Stimulated activated memory B cell treated with anti-CD40 and anti-IgM and Interleukin-4, amounts not matched to agents 10 μg/mL and 1 μg/mL and 100 μg/mL, for 72 hours (primary cell): ENCODE data around the gene DLEU7.

Experiments
- ATAC-seq: fragments of 150-1000 bp; cut with Tn5 transposase; 2 replicates; pipeline ENCODE4 v1.10.0; 2021
- H3K27ac Mint-ChIP-seq: one replicate; pipeline ENCODE4 v1.8.0; 2022; ENCODE audit warnings: mild to moderate bottlenecking, mixed read lengths
- H3K27me3 Mint-ChIP-seq: one replicate; pipeline ENCODE4 v1.8.0; 2022; ENCODE audit warnings: mixed read lengths
- H3K36me3 Mint-ChIP-seq: one replicate; pipeline ENCODE4 v1.8.0; 2022; ENCODE audit warnings: mixed read lengths
- H3K4me1 Mint-ChIP-seq: one replicate; pipeline ENCODE4 v1.8.0; 2022; ENCODE audit warnings: mixed read lengths
- H3K4me3 Mint-ChIP-seq: one replicate; pipeline ENCODE4 v1.8.0; 2022; ENCODE audit warnings: mild to moderate bottlenecking, moderate library complexity, mixed read lengths
- H3K9me3 Mint-ChIP-seq: one replicate; pipeline ENCODE4 v1.8.0; 2022; ENCODE audit warnings: mixed read lengths

The DLEU7 gene

DNA sequence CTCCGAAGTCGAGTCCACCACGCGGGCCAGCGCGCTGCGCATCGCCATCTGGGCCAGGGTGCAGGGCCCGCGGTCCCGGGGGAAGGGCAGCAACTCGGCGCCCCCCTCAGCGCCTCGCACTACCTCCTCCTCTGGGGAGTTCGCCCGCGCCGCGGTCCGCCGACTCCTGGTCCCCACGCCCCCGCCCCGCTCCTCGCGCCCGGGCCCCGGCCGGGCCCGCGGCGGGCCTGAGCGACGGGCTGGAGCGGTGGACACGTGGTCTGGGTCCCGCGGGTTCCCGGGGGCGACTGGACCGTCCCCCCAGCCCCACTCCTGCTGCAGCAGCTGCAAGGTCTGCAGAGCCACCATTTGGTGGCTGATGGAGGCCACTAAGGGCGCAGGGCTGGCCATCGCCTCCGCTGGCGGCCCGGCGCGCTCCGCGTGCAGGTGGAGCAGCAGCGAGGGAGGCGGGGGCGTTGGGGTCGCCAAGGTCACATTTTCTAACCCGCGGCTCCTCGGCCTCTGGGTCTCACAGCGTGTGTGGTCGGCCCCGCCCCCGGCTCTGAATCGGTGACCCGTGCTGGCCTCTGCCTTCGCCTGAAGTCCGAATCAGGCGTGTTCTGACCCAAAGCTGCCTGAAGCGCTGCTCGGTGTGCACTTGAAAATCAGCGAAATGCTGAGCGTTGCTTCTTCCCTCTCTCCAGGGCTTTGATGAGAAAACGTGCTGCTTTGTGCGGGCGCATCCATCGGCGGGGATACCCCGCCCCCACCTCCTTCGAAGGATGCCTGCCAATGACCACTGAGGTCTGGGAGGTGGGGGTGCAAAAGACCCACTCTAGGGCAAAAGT, at the start of gene DLEU7:
Gene DLEU7, minus strand, starts transcription at position 436 of the 827 bp plus-strand sequence. Its CDS starts 46 bp downstream, at position 390.
- no peaks in the 10 kb centered on the region for H3K36me3 Mint-ChIP-seq
- H3K27ac Mint-ChIP-seq = peak within 1 kb of the TSS; percentile 45
- peaks cover 46% of the 10 kb centered on the region for H3K4me1 Mint-ChIP-seq
- peak; percentile 28 for ATAC-seq
- H3K27me3 Mint-ChIP-seq = peaks cover 17% of the 10 kb centered on the region
- peak within 1 kb of the TSS; percentile 62 for H3K4me3 Mint-ChIP-seq
- no peaks in the 10 kb centered on the region for H3K9me3 Mint-ChIP-seq

DNA sequence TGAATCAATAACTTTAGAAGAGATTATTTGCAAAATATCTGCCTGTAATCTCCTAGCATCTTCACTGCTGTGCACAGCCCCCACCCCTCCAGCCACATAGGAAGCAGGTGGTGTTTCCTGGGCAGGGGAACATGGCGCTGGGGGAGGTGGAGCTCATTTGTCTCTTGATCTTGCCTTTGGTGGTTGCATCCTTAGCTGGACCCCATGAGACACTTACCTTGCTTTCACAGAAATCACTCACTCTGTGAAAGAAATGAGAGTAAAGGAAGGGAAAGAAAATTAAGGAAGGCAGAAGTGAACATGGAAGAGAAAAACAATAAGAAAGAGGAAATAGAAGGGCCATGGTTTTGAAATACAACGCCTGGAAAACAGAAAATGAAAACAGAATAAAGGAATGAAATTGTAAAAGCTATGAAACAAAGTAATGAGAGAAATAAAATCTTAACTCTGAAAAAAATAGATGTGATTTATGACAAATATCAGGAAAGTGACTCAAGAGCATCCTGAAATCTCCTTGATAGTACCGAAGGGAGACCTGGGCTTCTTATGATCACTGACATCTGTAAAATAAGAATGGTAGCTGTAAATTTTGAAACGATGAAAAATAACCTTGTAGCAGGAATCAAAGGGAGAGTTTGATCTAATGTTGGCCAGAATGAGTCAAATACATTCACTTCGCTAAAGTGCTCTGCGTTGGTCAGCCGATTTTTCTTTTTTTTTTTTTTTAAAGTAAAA, 48.9 kb upstream of the DLEU7 start:
- peaks cover 62% of the 10 kb centered on the region for H3K4me1 Mint-ChIP-seq

GRCh38 chr13:50891206-50891605, 47.7 kb upstream of the DLEU7 start:
- no peaks in the 10 kb centered on the region for H3K36me3 Mint-ChIP-seq

More for the DNA sequence above, 48.9 kb upstream of the DLEU7 start:
- H3K27ac Mint-ChIP-seq = peak overlapping the region; percentile 88
- ATAC-seq = peak; percentile 73
- no peaks in the 10 kb centered on the region for H3K27me3 Mint-ChIP-seq
- H3K36me3 Mint-ChIP-seq = no peaks in the 10 kb centered on the region
- H3K4me3 Mint-ChIP-seq = peak overlapping the region; percentile 73
- peaks cover 3% of the 10 kb centered on the region for H3K9me3 Mint-ChIP-seq

DNA sequence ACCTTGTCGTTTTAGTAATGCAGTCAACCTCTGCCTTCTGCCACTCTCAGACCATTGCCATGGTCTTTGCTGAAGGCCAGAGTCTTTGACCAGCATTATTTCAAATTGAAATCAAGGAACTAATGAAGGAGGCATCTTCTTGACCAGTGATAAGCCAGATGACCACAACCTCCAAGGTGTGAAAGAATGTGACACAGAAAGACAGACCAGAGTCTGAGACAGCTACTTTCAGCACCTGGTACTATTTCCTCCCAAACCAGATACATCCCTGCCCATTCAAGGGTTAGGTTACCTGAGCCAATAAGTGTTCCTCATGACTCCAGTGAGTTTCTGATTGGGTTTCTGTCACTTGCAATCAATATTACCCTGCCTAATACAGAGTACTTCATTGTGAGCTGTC, 45.8 kb upstream of the DLEU7 start:
- no peak for ATAC-seq
- Mint-ChIP-seq H3K4me3 (no peak overlapping the region), H3K36me3 (no peaks in the 10 kb centered on the region), H3K9me3 (no peaks in the 10 kb centered on the region), H3K27me3 (no peaks in the 10 kb centered on the region), H3K4me1 (peaks cover 61% of the 10 kb centered on the region), H3K27ac (no peak overlapping the region)

More at GRCh38 chr13:50891206-50891605, 47.7 kb upstream of the DLEU7 start:
- ATAC-seq = no peak
- peaks cover 3% of the 10 kb centered on the region for H3K9me3 Mint-ChIP-seq
- peaks cover 65% of the 10 kb centered on the region for H3K4me1 Mint-ChIP-seq
- peak overlapping the region; percentile 88 for H3K27ac Mint-ChIP-seq
- no peaks in the 10 kb centered on the region for H3K27me3 Mint-ChIP-seq
- peak overlapping the region; percentile 47 for H3K4me3 Mint-ChIP-seq

- no peaks in the 10 kb centered on the region for H3K36me3 Mint-ChIP-seq
- H3K4me3 Mint-ChIP-seq = no peak overlapping the region
- no peak overlapping the region for H3K27ac Mint-ChIP-seq
- peaks cover 52% of the 10 kb centered on the region for H3K4me1 Mint-ChIP-seq
- no peaks in the 10 kb centered on the region for H3K27me3 Mint-ChIP-seq
- ATAC-seq = no peak
- H3K9me3 Mint-ChIP-seq = no peaks in the 10 kb centered on the region
Measured at GRCh38 chr13:50888362-50888761, 44.9 kb upstream of the DLEU7 start.

GRCh38 chr13:50887151-50887550, 43.7 kb upstream of the DLEU7 start:
- no peaks in the 10 kb centered on the region for H3K9me3 Mint-ChIP-seq
- no peaks in the 10 kb centered on the region for H3K27me3 Mint-ChIP-seq
- no peaks in the 10 kb centered on the region for H3K36me3 Mint-ChIP-seq
- H3K27ac Mint-ChIP-seq = no peak overlapping the region
- H3K4me3 Mint-ChIP-seq = no peak overlapping the region
- ATAC-seq = no peak
- H3K4me1 Mint-ChIP-seq = peaks cover 43% of the 10 kb centered on the region

GRCh38 chr13:50884265-50884664, 40.8 kb upstream of the DLEU7 start:
- Mint-ChIP-seq H3K4me1 (peaks cover 30% of the 10 kb centered on the region), H3K9me3 (no peaks in the 10 kb centered on the region), H3K4me3 (no peak overlapping the region), H3K36me3 (no peaks in the 10 kb centered on the region), H3K27me3 (no peaks in the 10 kb centered on the region), H3K27ac (no peak overlapping the region)
- ATAC-seq = no peak

DNA sequence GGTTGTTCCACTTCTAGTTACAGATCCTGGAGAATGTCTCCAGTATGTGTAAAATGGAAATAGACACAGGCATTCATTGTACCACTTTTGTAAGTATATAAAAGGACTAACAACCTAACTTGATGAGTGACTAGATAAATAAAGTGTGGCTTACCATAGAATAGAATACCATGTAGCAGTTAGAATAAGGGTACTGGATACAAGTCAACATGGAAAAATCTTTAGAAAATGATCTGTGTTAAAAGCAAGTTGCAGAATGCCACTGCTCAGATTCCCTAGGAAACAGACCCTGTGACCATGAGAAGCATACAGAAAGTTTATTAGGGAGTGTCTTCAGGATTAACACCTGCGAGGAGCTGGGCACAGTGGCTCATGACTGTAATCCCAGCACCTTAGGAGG, 40.2 kb upstream of the DLEU7 start:
- Mint-ChIP-seq H3K9me3 (no peaks in the 10 kb centered on the region), H3K36me3 (no peaks in the 10 kb centered on the region), H3K4me1 (peaks cover 26% of the 10 kb centered on the region), H3K27me3 (no peaks in the 10 kb centered on the region), H3K27ac (no peak overlapping the region), H3K4me3 (no peak overlapping the region)
- ATAC-seq = no peak

- H3K27me3 Mint-ChIP-seq = no peaks in the 10 kb centered on the region
- peaks cover 26% of the 10 kb centered on the region for H3K4me1 Mint-ChIP-seq
- ATAC-seq = no peak
- H3K36me3 Mint-ChIP-seq = no peaks in the 10 kb centered on the region
- no peaks in the 10 kb centered on the region for H3K9me3 Mint-ChIP-seq
- H3K4me3 Mint-ChIP-seq = no peak overlapping the region
- H3K27ac Mint-ChIP-seq = no peak overlapping the region
Measured at GRCh38 chr13:50882816-50883435, 39.4 kb upstream of the DLEU7 start.

DNA sequence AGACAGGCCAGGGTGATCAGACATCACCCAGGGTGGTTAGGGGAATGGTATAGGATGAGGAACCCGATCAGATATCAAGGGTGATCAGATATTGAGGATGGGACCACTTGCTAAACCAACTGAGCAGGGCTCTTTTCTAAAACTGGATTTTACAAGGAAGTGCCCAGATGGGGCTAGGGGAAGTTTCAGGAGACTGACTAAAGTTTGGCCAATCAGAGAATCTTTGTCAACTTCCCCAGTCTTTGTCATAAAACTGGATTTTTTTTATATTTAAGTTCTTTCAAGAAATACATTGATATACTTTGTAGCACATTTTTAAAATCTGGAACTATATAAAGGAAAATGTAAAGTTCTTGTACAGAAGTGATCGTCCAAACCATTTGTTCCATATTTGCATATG, 30.5 kb upstream of the DLEU7 start:
- Mint-ChIP-seq H3K27me3 (no peaks in the 10 kb centered on the region), H3K4me3 (no peak overlapping the region), H3K9me3 (no peaks in the 10 kb centered on the region), H3K4me1 (no peaks in the 10 kb centered on the region), H3K36me3 (no peaks in the 10 kb centered on the region), H3K27ac (no peak overlapping the region)
- ATAC-seq = no peak

- Mint-ChIP-seq H3K27ac (no peak overlapping the region), H3K36me3 (no peaks in the 10 kb centered on the region), H3K4me1 (no peaks in the 10 kb centered on the region), H3K9me3 (no peaks in the 10 kb centered on the region), H3K27me3 (no peaks in the 10 kb centered on the region), H3K4me3 (no peak overlapping the region)
- ATAC-seq = no peak
Measured at GRCh38 chr13:50873467-50873866, 30.0 kb upstream of the DLEU7 start.

GRCh38 chr13:50871405-50871804, 27.9 kb upstream of the DLEU7 start:
- H3K9me3 Mint-ChIP-seq = no peaks in the 10 kb centered on the region
- H3K36me3 Mint-ChIP-seq = no peaks in the 10 kb centered on the region
- peaks cover 12% of the 10 kb centered on the region for H3K4me1 Mint-ChIP-seq
- no peaks in the 10 kb centered on the region for H3K27me3 Mint-ChIP-seq
- no peak for ATAC-seq
- H3K27ac Mint-ChIP-seq = no peak overlapping the region
- H3K4me3 Mint-ChIP-seq = no peak overlapping the region

- Mint-ChIP-seq H3K27ac (no peak overlapping the region), H3K36me3 (no peaks in the 10 kb centered on the region), H3K9me3 (no peaks in the 10 kb centered on the region), H3K4me1 (peaks cover 12% of the 10 kb centered on the region), H3K4me3 (no peak overlapping the region), H3K27me3 (no peaks in the 10 kb centered on the region)
- ATAC-seq = no peak
Measured at GRCh38 chr13:50867637-50867945, 24.1 kb upstream of the DLEU7 start.

DNA sequence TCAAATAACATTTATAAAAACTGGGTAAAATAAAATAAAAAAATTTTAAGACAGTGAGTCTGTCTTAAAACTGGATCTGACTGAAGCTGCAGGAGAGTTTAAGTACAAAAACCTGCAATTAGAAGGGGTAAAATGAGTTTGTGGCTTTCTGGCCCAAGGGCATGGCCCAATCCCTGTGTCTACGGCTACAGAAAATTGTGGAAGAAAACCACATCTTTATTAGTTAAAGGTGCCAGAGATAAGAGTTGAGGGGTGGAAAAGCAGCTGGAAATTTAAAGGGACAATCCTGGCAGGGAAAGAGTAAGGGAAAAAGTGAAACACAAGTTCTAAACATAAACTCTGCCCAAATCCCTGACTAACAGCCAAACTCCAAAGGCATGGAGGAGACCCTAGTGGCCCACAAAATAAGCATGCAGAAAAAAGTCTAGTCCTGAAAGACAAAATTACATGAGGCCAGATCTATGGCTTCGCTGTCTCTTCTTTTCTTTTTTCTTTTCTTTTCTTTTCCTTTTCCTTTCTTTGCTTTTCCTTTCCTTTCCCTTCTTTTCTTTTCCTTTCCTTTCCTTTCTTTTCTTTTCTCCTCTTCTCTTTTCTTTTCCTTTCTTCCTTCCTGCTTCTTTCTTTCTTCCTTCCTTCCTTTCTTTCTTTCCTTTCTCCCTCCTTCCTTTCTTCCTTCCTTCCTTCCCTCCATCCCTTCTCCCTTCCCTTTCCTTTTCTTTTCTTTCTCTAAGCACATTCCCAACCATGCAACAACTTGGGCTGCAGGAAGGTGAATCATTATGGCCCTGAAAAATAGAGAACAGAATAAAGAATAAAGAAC, 23.5 kb upstream of the DLEU7 start:
- Mint-ChIP-seq H3K27ac (no peak overlapping the region), H3K4me3 (no peak overlapping the region), H3K36me3 (no peaks in the 10 kb centered on the region), H3K9me3 (no peaks in the 10 kb centered on the region), H3K27me3 (no peaks in the 10 kb centered on the region), H3K4me1 (peaks cover 12% of the 10 kb centered on the region)
- no peak for ATAC-seq

DNA sequence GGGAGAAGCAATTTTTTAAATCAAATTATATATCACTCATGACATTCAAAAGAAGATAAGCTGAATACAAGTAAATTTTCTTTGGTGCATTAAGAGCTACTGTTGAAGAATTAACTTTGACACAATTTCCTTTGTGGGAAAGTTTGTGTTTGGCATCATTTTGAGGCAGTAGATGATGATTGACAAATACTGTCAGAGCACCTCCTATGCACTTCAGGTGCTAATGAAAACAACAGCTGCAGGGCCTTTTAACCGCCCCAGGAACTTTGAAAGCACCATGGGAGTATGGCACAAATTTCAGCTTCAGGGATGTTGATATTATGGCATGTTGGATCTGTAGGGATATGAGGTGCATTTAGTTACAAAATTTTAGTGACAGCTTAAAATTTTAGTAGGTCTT, 21.0 kb upstream of the DLEU7 start:
- Mint-ChIP-seq H3K27ac (no peak overlapping the region), H3K9me3 (peaks cover 14% of the 10 kb centered on the region), H3K4me3 (no peak overlapping the region), H3K36me3 (peaks cover 8% of the 10 kb centered on the region), H3K27me3 (no peaks in the 10 kb centered on the region), H3K4me1 (peaks cover 20% of the 10 kb centered on the region)
- no peak for ATAC-seq
